Measurements from ENCODE around the gene TCF12.
"Not testable (repeated sequence)": the region's sequence is repeated elsewhere in the genome, so short reads cannot be mapped to it uniquely, and the experiment has no call there.

TCF12 gene

GRCh38 chr15:56948764-56949101 lies 30.3 kb downstream of the TCF12 start:
- DNase-seq: no peak

- DNase-seq: no peak
Measured at GRCh38 chr15:56950979-56951378, 32.5 kb downstream of the TCF12 start.

DNA sequence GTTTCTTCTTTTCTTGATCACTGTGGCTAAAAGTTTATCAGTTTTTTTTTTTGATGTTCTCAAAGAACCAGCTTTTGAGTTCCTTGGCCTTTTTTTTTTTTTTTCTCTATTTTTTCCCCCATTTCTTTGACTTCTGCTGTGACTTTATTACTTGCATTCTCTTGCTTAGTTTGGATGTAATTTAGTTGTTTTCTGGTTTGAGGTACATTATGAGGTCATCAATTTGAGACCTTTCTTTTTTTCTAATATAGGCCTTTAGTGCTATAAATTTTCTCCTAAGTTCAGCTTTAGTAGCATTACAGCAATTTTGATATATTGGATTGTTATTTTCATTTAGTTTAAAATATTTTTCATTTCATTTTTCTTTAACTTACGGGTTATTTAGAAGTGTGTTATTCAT lies 35.3 kb downstream of the TCF12 start:
- no peak for DNase-seq

- DNase-seq: not testable (repeated sequence)
Measured at GRCh38 chr15:56955011-56955410, 36.6 kb downstream of the TCF12 start.

GRCh38 chr15:56956538-56956937 lies 38.1 kb downstream of the TCF12 start:
- no peak for DNase-seq

DNA sequence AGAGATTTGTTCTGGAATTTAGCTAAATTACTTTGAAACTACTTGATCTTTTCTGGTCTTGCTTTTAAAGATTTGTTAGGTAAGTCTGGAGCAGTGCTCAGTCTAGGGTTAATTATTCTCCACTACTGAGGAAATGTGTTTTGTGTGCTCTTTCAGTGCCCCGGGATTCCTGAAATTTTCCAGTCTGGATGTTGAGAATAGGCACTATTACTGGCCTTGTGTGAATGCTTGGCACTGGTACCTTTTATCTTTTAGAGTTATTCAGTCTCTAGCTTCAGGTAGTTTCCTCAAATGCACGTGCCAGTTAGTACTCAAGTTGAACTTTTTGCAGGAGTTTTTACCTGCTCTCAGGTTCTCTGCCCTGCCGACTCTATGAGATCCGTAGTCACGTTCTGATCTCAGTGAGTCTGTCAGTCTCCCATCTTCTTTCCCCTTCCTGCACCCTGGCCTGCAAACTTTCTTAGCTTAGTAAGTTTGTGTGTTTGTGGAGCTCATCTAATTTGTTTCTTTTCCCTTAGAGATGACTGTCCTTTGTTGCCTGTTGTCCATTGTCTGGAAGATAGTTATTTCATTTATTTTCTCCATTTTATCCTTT lies 39.5 kb downstream of the TCF12 start:
- DNase-seq: no peak

DNA sequence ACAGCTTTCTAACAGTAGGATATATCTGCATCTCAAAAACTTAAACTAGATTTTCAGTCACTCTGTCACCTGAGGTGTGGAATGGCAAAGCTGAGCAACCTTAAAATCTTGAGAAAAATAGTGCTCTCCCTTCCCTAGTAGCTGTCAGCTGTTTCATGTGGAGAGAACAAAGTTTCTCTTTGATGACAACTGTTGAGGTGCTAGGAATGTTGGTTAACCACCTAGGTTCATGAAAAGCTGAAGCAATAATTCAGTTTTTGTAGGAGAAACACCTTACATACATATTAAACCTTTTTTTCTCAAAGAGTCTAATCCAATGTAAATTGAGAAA lies 40.8 kb downstream of the TCF12 start:
- DNase-seq: no peak

DNA sequence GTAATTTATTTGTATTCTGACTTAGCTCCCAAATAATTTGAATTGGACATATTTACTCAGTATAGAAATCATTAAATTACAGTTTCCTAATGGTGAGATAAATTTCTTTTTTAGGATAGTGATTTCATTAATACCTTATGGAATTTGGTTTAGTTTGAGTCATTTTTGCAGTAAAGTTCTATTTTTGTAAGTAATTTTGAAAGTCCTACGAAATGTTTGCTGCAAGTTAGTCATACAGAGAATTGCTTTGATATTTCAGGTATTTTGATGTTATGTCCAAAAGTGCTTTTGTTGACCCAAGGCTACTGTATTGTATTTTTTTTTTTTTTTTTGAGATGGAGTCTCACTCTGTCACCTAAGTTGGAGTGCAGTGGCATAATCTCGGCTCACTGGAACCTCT lies 41.7 kb downstream of the TCF12 start:
- no peak for DNase-seq

DNA sequence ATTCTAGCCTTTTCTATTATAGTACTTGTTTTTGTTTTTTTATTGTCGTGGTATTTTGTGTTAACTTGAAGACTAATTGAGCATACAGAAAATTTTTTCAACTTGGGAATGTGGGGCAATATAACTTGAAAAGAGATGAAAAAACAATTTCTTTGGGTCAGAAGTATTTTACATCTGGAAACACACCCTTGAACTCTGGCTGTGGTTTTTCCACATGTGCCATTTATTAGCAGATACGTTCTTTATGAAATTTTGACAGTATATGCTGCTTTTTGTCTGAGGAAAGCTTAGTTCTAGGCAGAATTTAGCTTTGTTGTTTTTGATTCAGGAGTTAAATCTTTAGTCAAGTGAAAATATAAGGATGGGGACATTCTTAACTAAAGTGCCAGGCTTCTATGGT lies 44.7 kb downstream of the TCF12 start:
- DNase-seq: no peak

GRCh38 chr15:56963710-56964109 lies 45.3 kb downstream of the TCF12 start:
- DNase-seq: no peak

DNA sequence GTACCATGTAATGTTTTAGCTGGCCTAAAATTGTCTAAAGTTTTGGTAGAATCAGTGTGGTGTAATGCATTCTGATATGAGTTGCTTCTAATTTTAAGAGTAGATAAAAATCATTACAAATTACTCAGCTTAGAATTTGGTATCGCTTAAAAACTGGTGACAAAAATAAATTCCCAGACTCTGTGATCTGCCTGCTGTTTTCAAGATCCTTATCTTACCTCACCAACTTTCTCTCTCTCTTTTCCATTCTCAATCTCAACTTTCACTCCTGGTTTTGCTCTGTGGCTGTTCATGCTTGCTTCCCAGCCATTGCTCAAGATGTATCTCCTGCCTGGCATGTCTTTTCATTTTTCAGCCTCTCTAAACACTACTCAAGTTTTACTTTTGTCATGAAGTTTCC lies 45.7 kb downstream of the TCF12 start:
- no peak for DNase-seq

DNA sequence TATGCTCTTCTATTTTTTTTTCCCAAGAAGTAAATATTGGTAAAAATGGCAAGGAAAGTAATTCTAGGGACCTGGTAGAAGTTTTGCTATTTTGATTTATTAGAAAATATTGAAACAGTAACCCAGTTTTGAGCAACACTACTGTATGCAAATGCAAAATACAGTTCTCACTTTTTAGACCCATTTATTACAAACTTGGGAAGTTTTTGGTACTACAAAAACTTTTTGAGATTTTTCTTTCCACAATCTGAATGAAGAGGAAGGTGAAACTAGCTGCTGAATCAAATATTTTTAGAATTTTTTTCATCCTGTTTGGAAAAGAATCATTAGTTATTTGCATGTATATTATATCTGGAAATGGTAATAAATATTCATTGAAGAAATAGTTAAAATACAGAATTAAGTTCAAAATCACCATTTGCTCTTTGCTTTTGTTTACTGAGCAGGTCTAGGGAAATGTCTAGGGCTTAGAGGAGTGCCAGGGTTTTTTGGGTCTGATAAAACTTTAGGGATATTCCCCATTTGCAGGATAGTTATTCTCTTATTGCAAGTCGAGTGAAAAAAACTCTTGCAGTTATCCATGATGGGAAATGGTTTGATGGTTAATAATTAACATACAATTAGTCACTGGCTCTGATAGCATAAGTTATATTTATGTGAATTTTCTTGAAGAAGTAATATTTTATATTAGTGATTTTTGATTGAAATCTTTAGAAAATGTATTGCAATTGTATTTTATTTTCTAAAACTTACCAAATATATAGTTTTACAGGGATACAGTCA lies 47.0 kb downstream of the TCF12 start:
- no peak for DNase-seq

DNA sequence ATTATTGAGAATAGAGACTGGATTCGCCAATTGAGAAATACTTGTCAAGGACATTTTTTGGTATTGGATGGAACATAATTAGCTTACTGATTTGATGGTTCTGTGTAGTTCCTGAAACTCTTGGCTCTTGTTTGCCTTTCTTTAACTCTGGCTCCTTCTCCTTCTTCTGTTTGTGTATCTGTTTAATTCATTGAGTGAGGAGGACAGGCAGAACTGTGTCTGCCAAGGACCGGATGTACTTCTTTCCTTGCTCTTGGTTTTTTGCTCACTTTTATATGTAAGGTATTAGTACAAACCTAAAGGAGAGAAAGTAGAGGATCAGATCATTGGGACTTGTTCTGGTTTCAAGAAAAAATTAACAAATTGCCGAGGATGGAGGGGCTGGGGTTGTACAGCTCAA lies 48.9 kb downstream of the TCF12 start:
- DNase-seq: no peak

- no peak for DNase-seq
Measured at GRCh38 chr15:56968256-56968655, 49.8 kb downstream of the TCF12 start.

- DNase-seq: no peak
Measured at GRCh38 chr15:56968821-56969220, 50.4 kb downstream of the TCF12 start.

DNA sequence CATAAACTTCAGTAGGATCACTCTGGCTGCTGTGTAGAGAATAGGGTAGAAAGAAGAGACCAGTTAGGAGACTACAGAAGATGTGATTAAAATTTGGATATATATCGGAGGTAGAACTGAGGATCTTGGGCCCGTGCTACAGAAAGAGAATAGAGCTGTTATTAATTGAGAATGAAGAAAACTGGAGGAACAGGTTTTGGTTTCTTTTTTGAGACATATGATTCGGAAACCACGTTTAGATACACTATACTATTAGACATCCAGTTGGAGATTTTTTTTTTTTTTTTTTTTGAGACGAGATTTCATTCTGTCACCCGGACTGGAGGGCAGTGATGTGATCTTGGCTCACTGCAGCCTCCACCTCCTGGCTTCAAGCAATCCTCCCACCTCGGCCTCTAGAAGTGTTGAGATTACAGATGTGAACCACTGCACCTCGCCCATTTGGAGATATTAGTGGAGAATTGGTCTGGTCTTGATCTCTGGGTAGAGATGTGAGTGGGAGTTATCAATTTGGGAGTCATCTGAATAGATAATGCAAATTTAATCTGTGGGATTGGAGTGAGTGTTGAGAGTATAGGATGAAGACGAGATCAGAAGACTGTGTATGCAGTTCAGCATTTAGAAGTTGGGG lies 50.9 kb downstream of the TCF12 start:
- DNase-seq: no peak

- no peak for DNase-seq
Measured at GRCh38 chr15:56971571-56971970, 53.1 kb downstream of the TCF12 start.

DNA sequence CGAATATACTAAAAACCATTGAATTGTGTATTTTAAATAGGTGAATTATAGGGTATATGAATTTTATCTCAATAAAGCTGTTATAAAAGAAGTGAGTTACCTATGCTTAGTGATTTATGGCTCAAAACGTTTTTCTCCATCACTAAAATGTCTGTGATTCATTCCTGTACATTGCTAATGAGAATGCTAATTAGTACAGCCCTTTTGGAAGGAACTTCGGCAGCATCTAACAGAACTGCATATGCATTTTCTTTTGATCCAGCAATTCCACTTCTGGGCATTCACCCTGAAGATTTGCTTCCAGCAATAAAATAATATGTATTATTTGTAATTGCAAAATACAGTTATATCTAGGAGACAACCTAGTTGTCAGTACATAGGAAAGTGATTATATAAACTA lies 53.6 kb downstream of the TCF12 start:
- no peak for DNase-seq

DNA sequence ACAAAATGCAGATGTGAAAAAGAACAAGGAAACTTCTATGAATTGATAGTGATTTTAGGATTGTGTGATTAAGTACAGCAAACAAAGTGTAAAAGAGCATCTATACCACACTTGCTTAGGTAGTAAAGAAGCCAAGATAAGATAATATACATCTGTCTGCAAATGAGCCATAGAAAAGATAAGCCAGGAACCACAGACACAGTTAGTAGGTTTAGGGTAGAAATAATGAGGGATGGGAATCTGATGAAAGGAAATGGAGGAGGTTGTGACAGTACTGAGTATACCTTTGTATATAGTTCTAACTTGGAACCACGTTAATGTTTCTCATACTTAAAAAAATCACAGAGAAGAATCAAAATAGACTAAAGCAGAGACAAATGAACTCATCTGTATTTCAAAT lies 54.0 kb downstream of the TCF12 start:
- DNase-seq: no peak

- DNase-seq: no peak
Measured at GRCh38 chr15:56973463-56973862, 55.0 kb downstream of the TCF12 start.

- no peak for DNase-seq
Measured at GRCh38 chr15:56977232-56977631, 58.8 kb downstream of the TCF12 start.

- no peak for DNase-seq
Measured at GRCh38 chr15:56978898-56979662, 60.6 kb downstream of the TCF12 start.

DNA sequence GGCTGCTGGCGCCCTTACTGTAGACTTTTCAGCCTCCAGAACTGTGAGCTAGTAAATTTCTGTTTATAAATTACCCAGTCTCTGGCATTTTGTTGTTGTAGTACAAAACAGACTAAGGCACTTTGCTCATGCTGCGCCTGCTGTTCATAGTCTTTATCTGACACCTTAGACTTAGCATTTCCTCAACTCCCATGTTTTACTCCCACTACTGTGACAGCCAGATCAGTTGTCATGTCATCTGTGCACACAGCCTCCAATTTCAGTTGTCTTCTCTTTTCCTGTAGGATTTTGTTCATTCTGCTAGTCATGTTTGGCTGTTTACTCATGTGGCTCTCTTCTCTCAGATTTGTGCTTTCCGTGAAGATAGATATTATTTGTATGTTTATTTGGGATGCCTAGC lies 62.0 kb downstream of the TCF12 start:
- DNase-seq: no peak

DNA sequence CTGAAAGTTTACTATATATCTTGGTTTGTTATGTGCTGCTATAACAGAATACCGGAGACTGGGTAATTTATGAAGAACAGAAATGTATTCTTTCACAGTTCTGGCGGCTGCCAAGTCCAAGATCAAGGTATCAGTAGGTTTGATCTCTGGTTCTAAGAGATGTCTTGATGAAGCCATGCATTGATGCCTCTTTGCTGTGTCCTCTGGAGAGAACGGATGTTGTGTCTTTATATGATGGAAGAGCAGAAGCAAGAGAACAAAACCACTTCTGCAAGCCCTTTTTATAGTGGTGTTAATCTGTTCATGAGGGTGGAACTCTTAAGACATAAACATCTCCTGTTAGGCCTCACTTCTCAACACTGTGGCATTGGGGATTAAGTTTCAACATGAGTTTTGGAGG lies 62.7 kb downstream of the TCF12 start:
- no peak for DNase-seq
